ENCODE measurements around the gene GRIN1. TPM values are rescaled to one million over a fixed set of nuclear protein-coding genes. Genes with fewer than 3 reads are reported as not detected.
"Not testable (repeated sequence)": the region's sequence is repeated elsewhere in the genome, so short reads cannot be mapped to it uniquely, and the experiment has no call there.

GRIN1 gene
- total and polyA plus RNA-seq, 2 donors: 0.18 to 0.19 TPM

DNA sequence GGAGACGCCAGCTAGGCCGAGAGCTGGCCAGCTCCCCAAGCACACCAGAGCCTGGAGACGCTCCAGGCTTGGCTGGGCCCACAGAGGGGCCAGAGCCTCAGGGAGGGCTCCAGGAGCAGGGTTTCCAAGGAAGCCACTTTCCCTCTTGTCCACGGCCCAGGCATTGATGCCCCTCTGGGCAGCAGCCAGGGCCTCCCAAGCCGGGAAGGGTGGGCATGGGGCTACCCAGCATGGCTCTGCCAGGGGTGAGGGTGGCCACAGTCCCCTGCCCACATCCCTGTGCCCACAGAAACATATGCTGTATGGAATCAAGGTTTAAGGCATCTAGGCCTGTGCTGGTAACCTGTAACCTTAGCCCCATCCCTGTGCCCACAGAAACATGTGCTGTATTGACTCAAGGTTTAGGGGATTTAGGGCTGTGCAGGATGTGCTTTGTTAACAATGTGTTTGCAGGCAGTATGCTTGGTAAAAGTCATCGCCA, 22.9 kb upstream of the GRIN1 start:
- H3K36me3 ChIP-seq (ENCODE audit: control insufficient read depth in 2 of 2, insufficient read depth in 2 of 2, low read length in 1 of 2): peaks cover 7 to 19% of the 10 kb centered on the region in 2 donors
- no peaks in the 10 kb centered on the region for H3K9me3 ChIP-seq (ENCODE audit: control insufficient read depth in 2 of 2, insufficient read depth in 1 of 2, low read length in 1 of 2)
- H3K27ac ChIP-seq (ENCODE audit: low read depth in 1 of 2, low read length in 1 of 2): no peak overlapping the region
- no peak overlapping the region for H3K4me3 ChIP-seq (ENCODE audit: low read length in 2 of 2)
- DNase-seq (ENCODE audit: low read depth in 6 of 9, low spot score in 9 of 9): no peak
- peaks cover 2 to 33% of the 10 kb centered on the region in 2 donors for H3K27me3 ChIP-seq (ENCODE audit: control insufficient read depth in 2 of 2, insufficient read depth in 1 of 2, low read length in 1 of 2)
- peaks cover 3 to 11% of the 10 kb centered on the region in 2 donors for H3K4me1 ChIP-seq (ENCODE audit: control insufficient read depth in 2 of 2, insufficient read depth in 2 of 2, low read length in 2 of 2)
- 80% methylated on average over 6 of the region's 6 CpGs for WGBS

DNA sequence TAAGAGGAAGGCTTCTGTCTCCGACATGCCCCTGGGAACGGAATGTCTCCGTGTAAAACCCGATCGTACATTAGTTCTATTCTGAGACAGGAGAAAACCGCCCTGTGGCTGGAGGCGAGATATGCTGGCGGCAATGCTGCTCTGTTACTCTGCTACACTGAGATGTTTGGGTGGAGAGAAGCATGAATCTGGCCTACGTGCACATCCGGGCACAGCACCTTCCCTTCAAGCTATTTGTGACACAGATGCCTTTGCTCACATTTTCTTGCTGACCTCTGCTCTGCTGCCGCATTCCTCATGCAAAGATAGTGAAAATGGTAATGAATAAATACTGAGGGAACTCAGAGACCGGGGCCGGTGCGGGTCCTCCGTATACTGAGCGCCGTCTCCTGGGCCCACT, 22.2 kb upstream of the GRIN1 start:
- no peaks in the 10 kb centered on the region for H3K9me3 ChIP-seq (ENCODE audit: control insufficient read depth in 2 of 2, insufficient read depth in 1 of 2, low read length in 1 of 2)
- no peak for DNase-seq (ENCODE audit: low read depth in 6 of 9, low spot score in 9 of 9)
- peaks cover 2 to 33% of the 10 kb centered on the region in 2 donors for H3K27me3 ChIP-seq (ENCODE audit: control insufficient read depth in 2 of 2, insufficient read depth in 1 of 2, low read length in 1 of 2)
- WGBS: 95% methylated on average over 17 of the region's 17 CpGs
- H3K4me1 ChIP-seq (ENCODE audit: control insufficient read depth in 2 of 2, insufficient read depth in 2 of 2, low read length in 2 of 2): peaks cover 3 to 13% of the 10 kb centered on the region in 2 donors
- H3K4me3 ChIP-seq (ENCODE audit: low read length in 2 of 2): no peak overlapping the region
- no peak overlapping the region for H3K27ac ChIP-seq (ENCODE audit: low read depth in 1 of 2, low read length in 1 of 2)
- peaks cover 7 to 14% of the 10 kb centered on the region in 2 donors for H3K36me3 ChIP-seq (ENCODE audit: control insufficient read depth in 2 of 2, insufficient read depth in 2 of 2, low read length in 1 of 2)

DNA sequence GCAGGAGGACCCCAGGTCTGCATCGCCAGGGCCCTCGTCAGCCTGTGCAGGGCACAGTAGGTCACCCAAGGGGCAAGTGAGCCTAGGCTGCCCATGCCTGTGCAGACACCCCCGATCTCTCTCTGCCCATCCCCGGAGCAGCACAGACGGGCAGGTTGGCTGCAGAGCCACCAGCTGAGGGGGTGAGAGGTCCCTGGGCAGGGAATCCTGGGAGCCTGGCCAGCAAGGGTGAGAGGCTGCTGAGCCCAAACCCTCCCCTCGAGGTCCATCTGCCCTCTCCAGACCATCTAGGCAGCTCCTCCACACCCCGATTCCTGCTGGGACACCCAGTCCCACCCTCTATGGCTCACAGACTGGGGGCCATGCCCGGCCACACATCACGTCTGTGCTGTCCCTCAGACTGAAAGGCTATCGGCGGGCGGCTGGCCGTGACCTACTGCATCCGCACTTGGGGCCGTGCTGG, 21.7 kb upstream of the GRIN1 start:
- H3K36me3 ChIP-seq (ENCODE audit: control insufficient read depth in 2 of 2, insufficient read depth in 2 of 2, low read length in 1 of 2): peaks cover 4 to 8% of the 10 kb centered on the region in 2 donors
- no peak overlapping the region for H3K27ac ChIP-seq (ENCODE audit: low read depth in 1 of 2, low read length in 1 of 2)
- WGBS: 94% methylated on average over 15 of the region's 15 CpGs
- DNase-seq (ENCODE audit: low read depth in 6 of 9, low spot score in 9 of 9): no peak
- no peak overlapping the region for H3K4me3 ChIP-seq (ENCODE audit: low read length in 2 of 2)
- H3K4me1 ChIP-seq (ENCODE audit: control insufficient read depth in 2 of 2, insufficient read depth in 2 of 2, low read length in 2 of 2): peaks cover 6 to 19% of the 10 kb centered on the region in 2 donors
- H3K9me3 ChIP-seq (ENCODE audit: control insufficient read depth in 2 of 2, insufficient read depth in 1 of 2, low read length in 1 of 2): no peaks in the 10 kb centered on the region
- H3K27me3 ChIP-seq (ENCODE audit: control insufficient read depth in 2 of 2, insufficient read depth in 1 of 2, low read length in 1 of 2): peaks cover 2 to 32% of the 10 kb centered on the region in 2 donors

DNA sequence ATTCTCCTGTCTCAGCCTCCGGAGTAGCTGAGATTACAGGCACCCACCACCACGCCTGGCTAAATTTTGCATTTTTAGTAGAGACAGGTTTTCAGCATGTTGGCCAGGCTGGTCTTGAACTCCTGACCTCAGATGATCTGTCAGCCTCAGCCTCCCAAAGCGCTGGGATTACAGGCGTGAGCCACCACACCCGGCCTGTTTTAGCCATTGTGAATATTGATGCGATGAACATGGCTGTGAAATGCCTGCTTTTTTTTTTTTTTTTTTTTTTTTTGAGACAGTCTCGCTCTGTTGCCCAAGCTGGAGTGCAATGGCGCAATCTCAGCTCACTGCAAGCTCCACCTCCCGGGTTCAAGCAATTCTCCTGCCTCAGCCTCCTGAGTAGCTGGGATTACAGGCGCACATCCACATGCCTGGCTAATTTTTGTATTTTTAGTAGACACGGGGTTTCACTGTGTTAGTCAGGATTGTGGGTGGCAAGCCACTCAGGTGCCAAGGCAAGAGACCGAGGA, 20.8 kb upstream of the GRIN1 start:
- Histone ChIP-seq H3K4me1 (ENCODE audit: control insufficient read depth in 2 of 2, insufficient read depth in 2 of 2, low read length in 2 of 2) (peaks cover 8 to 24% of the 10 kb centered on the region in 2 donors), H3K27me3 (ENCODE audit: control insufficient read depth in 2 of 2, insufficient read depth in 1 of 2, low read length in 1 of 2) (peaks cover 2 to 23% of the 10 kb centered on the region in 2 donors)
- not testable (repeated sequence) for DNase-seq (ENCODE audit: low read depth in 6 of 9, low spot score in 9 of 9); H3K36me3 ChIP-seq (ENCODE audit: control insufficient read depth in 2 of 2, insufficient read depth in 2 of 2, low read length in 1 of 2); H3K9me3 ChIP-seq (ENCODE audit: control insufficient read depth in 2 of 2, insufficient read depth in 1 of 2, low read length in 1 of 2); H3K27ac ChIP-seq (ENCODE audit: low read depth in 1 of 2, low read length in 1 of 2); H3K4me3 ChIP-seq (ENCODE audit: low read length in 2 of 2)
- WGBS: 88% methylated on average over 12 of the region's 12 CpGs

DNA sequence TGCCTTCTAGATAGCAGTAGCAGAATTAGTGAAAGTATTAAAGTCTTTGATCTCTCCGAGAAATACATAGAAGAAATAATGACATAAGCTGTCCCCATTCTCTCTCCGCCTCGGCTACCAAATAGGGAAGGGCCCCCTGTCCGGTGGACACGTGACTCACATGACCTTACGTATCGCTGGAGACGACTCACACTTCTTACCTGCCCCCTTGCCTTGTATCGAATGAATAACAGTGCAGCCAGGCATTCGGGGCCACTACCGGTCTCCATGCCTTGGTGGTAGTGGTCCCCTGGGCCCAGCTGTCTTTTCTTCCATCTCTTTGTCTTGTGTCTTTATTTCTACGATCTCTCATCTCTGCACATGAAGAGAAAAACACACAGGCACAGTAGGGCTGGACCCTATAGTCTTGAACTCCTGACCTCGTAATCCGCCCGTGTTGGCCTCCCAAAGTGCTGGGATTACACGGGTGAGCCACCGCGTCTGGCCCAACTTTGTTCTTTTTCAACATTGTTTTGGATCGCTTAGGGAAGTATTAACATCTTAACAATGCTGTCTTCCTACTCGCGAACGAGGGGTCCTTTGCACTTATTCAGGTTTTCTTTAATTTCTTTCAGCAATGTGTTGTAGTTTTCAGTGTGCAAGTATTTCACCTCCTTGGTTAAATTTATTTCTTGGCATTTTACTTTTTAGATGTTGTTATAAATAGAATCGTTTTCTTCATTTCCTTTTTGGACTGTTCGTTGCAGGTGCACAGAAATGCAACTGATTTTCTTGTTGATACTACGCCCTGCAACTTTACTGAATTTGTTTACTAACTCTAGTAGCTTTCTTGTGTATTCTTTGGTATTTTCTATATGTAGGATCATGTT, 16.8 kb upstream of the GRIN1 start:
- not testable (repeated sequence) for H3K27me3 ChIP-seq (ENCODE audit: control insufficient read depth in 2 of 2, insufficient read depth in 1 of 2, low read length in 1 of 2); H3K4me3 ChIP-seq (ENCODE audit: low read length in 2 of 2); H3K9me3 ChIP-seq (ENCODE audit: control insufficient read depth in 2 of 2, insufficient read depth in 1 of 2, low read length in 1 of 2); H3K36me3 ChIP-seq (ENCODE audit: control insufficient read depth in 2 of 2, insufficient read depth in 2 of 2, low read length in 1 of 2)
- Histone ChIP-seq H3K27ac (ENCODE audit: low read depth in 1 of 2, low read length in 1 of 2) (peak overlapping the region; percentile 78 to 91), H3K4me1 (ENCODE audit: control insufficient read depth in 2 of 2, insufficient read depth in 2 of 2, low read length in 2 of 2) (peaks cover 18 to 36% of the 10 kb centered on the region in 2 donors)
- DNase-seq (ENCODE audit: low read depth in 6 of 9, low spot score in 9 of 9): peak in 1 of 9 donors; percentile 68
- WGBS: 75% methylated on average over 25 of the region's 25 CpGs

DNA sequence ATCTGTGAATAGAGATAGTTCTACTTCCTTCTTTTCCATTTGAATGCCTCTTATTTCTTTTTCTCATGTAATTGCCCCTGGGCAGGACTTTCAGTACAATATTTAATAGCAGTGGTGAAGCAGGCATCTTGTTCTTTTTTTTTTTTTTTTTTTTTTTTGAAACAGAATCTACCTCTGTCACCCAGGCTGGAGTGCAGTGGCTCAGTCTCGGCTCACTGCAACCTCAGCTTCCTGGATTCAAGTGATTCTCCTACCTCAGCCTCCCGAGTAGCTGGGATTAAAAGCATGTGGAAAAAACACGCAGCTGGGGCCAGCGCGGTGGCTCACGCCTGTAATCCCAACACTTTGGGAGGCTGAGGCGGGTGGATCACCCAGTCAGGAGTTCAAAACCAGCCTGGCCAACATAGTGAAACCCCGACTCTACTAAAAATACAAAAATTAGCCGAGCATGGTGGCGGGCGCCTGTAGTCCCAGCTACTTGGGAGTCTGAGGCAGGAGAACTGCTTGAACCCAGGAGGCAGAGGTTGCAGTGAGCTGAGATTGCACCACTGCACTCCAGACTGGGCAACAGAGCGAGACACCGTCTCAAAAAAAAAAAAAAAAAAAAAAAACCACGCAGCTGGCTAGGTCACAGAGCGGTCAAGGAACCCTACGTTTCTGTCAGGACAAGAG, 16.0 kb upstream of the GRIN1 start:
- not testable (repeated sequence) for DNase-seq (ENCODE audit: low read depth in 6 of 9, low spot score in 9 of 9)
- peaks cover 20 to 44% of the 10 kb centered on the region in 2 donors for H3K4me1 ChIP-seq (ENCODE audit: control insufficient read depth in 2 of 2, insufficient read depth in 2 of 2, low read length in 2 of 2)
- WGBS: 78% methylated on average over 16 of the region's 16 CpGs

DNA sequence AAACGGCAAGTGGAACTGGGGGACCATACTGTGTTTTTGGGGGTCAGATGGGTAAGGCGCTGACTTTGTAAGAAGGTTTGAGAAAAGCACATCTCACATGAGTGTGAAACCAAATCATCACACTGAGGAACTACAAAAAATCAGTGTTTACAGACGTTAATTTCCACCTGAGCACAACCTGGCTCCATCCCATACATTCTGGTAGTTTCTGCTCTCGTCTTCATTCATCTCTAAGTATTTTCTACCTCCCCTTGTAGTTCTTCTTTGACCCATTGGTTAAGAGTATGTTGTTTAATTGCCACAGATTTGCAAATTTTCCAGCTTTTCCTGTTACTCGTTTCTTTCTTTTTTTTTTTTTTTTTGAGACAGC, 15.5 kb upstream of the GRIN1 start:
- no peak overlapping the region for H3K4me3 ChIP-seq (ENCODE audit: low read length in 2 of 2)
- peaks cover 25 to 49% of the 10 kb centered on the region in 2 donors for H3K4me1 ChIP-seq (ENCODE audit: control insufficient read depth in 2 of 2, insufficient read depth in 2 of 2, low read length in 2 of 2)
- H3K36me3 ChIP-seq (ENCODE audit: control insufficient read depth in 2 of 2, insufficient read depth in 2 of 2, low read length in 1 of 2): no peaks in the 10 kb centered on the region
- no peaks in the 10 kb centered on the region for H3K27me3 ChIP-seq (ENCODE audit: control insufficient read depth in 2 of 2, insufficient read depth in 1 of 2, low read length in 1 of 2)
- no peak for DNase-seq (ENCODE audit: low read depth in 6 of 9, low spot score in 9 of 9)
- H3K9me3 ChIP-seq (ENCODE audit: control insufficient read depth in 2 of 2, insufficient read depth in 1 of 2, low read length in 1 of 2): no peaks in the 10 kb centered on the region
- 88% methylated on average over 5 of the region's 5 CpGs for WGBS
- peak overlapping the region in 1 of 2 donors; percentile 91 for H3K27ac ChIP-seq (ENCODE audit: low read depth in 1 of 2, low read length in 1 of 2)

More for the DNA sequence above, 16.0 kb upstream of the GRIN1 start:
- not testable (repeated sequence) for H3K9me3 ChIP-seq (ENCODE audit: control insufficient read depth in 2 of 2, insufficient read depth in 1 of 2, low read length in 1 of 2); H3K4me3 ChIP-seq (ENCODE audit: low read length in 2 of 2); H3K27me3 ChIP-seq (ENCODE audit: control insufficient read depth in 2 of 2, insufficient read depth in 1 of 2, low read length in 1 of 2); H3K36me3 ChIP-seq (ENCODE audit: control insufficient read depth in 2 of 2, insufficient read depth in 2 of 2, low read length in 1 of 2)
- peak overlapping the region; percentile 78 to 91 for H3K27ac ChIP-seq (ENCODE audit: low read depth in 1 of 2, low read length in 1 of 2)

DNA sequence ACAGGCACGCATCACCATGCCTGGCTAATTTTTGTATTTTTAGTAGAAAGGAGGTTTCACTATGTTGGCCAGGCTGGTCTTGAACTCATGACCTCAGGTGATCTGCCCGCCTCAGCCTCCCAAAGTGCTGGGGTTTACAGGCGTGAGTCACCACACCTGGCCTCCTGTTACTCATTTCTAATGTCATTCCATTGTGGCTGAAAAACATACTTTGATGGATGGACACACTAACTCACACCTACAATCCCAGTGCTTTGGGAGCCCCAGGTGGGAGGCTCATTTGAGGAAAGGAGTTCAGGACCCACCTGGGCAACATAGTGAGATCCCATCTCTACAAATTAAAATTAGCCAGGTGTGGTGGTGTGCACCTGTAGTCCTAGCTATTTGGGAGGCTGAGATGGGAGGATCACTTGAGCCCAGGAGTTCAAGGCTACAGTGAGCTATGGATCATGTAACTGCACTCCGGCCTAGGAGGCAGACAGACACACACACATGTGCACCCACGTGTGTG, 14.9 kb upstream of the GRIN1 start:
- not testable (repeated sequence) for H3K9me3 ChIP-seq (ENCODE audit: control insufficient read depth in 2 of 2, insufficient read depth in 1 of 2, low read length in 1 of 2); H3K36me3 ChIP-seq (ENCODE audit: control insufficient read depth in 2 of 2, insufficient read depth in 2 of 2, low read length in 1 of 2); H3K27ac ChIP-seq (ENCODE audit: low read depth in 1 of 2, low read length in 1 of 2); DNase-seq (ENCODE audit: low read depth in 6 of 9, low spot score in 9 of 9); H3K4me3 ChIP-seq (ENCODE audit: low read length in 2 of 2); H3K27me3 ChIP-seq (ENCODE audit: control insufficient read depth in 2 of 2, insufficient read depth in 1 of 2, low read length in 1 of 2)
- peaks cover 31 to 52% of the 10 kb centered on the region in 2 donors for H3K4me1 ChIP-seq (ENCODE audit: control insufficient read depth in 2 of 2, insufficient read depth in 2 of 2, low read length in 2 of 2)
- 97% methylated on average over 5 of the region's 5 CpGs for WGBS

Data from thymus (tissue), 11 donors.